AG20443 (cell line): ENCODE data around the gene BRINP3.

Experiments used
- DNase-seq: peaks from one replicate; pipeline ENCODE4 v3.0.0; 2012; ENCODE audit warnings: low spot score, mixed read lengths

Gene BRINP3

DNA sequence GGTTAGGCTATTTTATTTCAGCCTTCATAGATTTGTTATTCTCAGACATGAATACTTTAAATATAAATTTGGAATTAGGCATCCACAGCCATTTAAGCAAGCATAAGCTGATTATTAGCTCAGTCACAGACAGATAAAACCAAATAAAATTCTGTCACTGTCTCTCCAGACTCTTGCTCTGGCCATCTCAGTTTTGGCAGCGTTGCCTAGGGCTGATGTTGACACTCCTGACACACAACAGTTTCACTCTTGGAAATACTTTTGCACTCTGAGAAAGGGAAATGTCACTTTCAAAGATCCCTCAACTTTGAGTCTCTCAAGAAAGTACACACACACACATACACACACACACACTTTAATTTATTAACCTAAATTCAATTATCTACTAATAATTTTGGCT is 372.7 kb downstream of the BRINP3 start:
- no peak for DNase-seq

DNA sequence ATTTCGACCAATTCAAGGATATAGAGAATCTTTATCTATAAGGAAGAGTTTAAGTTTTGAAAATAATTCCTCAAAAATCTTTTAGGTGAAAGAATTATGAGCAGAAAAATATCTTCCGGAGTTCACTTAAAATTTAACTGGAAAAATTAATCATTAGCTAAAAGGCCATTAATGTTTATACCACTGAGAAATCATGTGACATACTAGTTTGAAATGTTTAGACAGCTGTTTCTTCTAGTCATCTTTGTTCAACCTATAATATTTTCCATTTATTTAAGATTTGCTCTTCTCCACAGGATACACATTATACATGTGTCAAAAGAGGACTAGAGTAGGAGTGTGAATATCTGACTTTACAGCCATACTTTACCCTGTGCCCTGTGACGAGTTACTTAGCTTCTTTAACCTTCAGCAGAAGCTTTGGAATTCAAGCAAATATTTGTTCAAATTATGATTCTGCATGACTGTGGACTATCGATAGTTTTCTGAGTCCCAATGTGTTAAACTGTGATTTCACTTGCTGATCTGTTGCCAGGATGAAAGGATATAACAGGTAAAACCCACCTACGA is 374.8 kb downstream of the BRINP3 start:
- DNase-seq = no peak

DNA sequence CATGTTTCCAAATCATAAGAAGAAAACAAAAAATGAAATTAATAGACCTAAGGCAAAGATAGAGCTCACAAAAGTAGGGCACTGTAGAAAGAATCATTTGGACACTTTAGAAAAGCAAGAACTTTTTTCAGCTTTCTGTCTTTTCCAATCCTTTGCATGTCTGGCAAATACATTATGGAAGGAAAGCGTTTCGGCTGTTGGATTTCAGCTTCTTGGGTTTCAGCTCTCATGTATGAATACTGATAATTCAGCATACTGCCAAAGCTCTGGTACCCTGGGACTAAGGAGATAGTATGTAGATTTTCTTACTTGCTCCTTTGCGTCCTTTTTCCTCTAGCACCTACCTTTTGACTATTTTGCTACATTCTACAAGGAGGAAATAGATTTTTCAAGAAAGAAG is 375.9 kb downstream of the BRINP3 start:
- no peak for DNase-seq

- no peak for DNase-seq
Measured at GRCh38 chr1:190098756-190099155, 378.9 kb downstream of the BRINP3 start.

- no peak for DNase-seq
Measured at GRCh38 chr1:190098107-190098506, 379.6 kb downstream of the BRINP3 start.

- no peak for DNase-seq
Measured at GRCh38 chr1:190095596-190095995, 382.1 kb downstream of the BRINP3 start.

- no peak for DNase-seq
Measured at GRCh38 chr1:190084552-190084951, 393.1 kb downstream of the BRINP3 start.

DNA sequence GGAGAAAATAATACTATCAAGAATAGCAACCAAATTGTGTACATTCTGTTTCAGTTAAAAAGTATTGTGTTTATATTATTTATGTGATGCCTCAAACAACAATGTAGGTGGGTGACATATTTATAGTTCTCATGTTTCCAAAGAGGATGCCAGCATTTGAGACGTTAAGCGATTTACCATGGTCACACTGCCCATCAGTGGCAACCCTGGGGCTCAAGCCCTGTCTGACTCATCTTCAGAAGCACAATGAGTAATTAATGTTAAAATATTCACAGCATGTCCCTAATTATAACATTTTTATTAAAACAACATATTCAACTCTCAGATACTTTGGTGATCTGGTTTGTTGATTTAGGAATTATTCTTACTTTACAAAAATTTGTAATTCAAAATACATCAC is 409.4 kb downstream of the BRINP3 start:
- DNase-seq = no peak

DNA sequence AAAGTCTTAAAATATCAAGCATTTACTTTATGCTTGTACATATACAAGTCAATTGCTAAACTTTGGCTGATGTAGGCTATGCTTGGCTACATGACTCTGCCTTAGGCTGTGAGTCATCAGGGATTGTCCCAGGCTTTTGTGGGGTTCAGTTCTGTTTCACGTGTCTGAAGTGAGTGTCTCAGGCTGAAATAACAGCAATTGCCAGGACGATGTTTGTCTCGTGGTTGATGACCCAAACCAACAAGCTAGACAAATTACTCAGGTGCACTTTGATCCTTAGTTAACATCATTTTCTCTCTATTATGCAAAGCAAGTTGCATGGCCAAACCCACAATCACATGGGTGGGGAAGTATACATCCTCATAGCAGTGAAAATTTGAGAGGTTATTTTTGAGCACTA is 410.1 kb downstream of the BRINP3 start:
- no peak for DNase-seq

DNA sequence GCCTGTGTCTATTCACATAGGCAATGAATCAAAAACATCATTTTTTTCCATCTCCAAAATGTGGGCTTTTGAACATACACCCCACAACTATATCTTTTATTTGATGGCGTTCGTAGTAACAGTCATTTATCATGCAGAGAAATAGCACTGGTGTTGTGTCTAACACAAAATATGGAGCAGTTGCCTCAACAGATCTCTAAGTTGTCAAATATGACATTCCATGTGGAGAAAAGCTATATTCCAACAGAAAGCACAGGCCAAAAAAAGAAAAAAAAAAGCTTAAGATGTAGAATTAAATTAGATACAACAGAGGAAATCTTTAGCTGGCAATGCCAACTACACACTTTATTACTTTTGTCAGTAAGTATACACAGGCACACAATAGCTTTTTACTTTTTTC is 411.7 kb downstream of the BRINP3 start:
- no peak for DNase-seq

- DNase-seq = no peak
Measured at GRCh38 chr1:190049314-190049713, 428.4 kb downstream of the BRINP3 start.
